ENCODE data around the gene SASH1.

DNA sequence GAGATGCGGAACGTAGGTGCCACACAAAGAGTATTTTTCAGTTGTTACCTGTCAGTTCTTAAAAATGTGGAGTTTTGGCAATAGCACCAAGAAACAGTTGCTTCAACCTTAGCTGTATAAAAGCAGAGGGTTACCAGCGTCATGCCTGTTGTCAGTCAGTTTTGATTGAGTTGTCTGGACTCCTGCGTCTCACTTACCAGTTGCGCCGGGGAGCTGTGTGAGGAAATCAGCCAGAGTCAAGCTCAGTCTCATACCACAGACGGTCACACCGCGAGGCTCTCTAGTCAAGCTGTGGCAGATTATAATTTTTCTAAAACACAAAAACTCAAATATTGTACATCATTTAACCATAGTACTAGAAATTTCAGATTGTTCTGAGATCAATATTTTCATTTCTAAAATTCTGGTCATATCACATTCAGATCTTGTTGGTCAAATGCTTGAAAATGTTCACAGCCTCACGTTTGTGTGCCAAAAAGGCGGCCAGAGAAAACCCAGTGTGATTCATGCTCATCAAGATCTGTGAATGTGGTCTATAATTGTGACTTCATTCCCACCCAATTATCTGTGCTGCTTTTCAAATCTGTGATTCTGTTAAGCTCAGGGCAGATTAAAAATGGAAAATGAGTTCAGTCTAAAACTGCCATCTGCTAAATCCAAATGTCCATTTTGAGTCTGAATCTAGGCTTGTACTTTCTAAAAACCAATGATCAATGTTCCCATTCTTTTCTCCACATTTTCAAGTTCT lies 37.5 kb downstream of the SASH1 start:
- TF ChIP-seq CTCF (IDR thresholded peaks at IDR 0.05; ENCODE audit: poor library complexity) (no peak), EZH2 (IDR thresholded peaks at IDR 0.05; ENCODE audit: borderline replicate concordance) (no peak)
